Sciatic nerve (tissue), 2 donors: ENCODE measurements around the gene CDCA4. TPM values are rescaled to one million over a fixed set of nuclear protein-coding genes. Genes with fewer than 3 reads are reported as not detected.
"Not testable (repeated sequence)": the region's sequence is repeated elsewhere in the genome, so short reads cannot be mapped to it uniquely, and the experiment has no call there.

Experiments used
- ATAC-seq: fragments of 200-7000 bp; cut with Tn5 transposase; one replicate; pipeline ENCODE4 v1.9.1; 2020; ENCODE audit warnings: mild to moderate bottlenecking, moderate library complexity
- DNase-seq: peaks from one replicate; pipeline ENCODE4 v3.0.0-alpha.2; 2020; ENCODE audit warnings: low spot score
- intact Hi-C: fragments of 100-400 bp; cut with DNase I; formaldehyde crosslinking; loops from one replicate; pipeline ENCODE4 v1.14.2; 2022
- total RNA-seq: library from RNA; stranded (reverse); fragmentation: NEBNext Ultra II Directional; extraction: Animal tissue kit (Norgen Biotek cat#: 25700); gene quantifications from one replicate; pipeline ENCODE4 v1.2.1, GENCODE V29; 2021
- donor health status: DM: no; HTN: no; CAD: no.
- donor health status: DM: no; HTN: no; CAD: no.

Gene CDCA4
- total RNA-seq: 5.5 TPM

- peak; percentile 98 for ATAC-seq
- DNase-seq: peak; percentile 97
- intact Hi-C loops: loop anchor here (2.0 kb wide), 1 partner anchor 42 kb away; the partner anchor contains the start of gene AHNAK2
Observed at GRCh38 chr14:105020815-105021655, at the start of gene CDCA4. CDCA4 (minus strand) TSS chr14:105021083; CDS start chr14:105011929, 9,154 bp downstream.

DNA sequence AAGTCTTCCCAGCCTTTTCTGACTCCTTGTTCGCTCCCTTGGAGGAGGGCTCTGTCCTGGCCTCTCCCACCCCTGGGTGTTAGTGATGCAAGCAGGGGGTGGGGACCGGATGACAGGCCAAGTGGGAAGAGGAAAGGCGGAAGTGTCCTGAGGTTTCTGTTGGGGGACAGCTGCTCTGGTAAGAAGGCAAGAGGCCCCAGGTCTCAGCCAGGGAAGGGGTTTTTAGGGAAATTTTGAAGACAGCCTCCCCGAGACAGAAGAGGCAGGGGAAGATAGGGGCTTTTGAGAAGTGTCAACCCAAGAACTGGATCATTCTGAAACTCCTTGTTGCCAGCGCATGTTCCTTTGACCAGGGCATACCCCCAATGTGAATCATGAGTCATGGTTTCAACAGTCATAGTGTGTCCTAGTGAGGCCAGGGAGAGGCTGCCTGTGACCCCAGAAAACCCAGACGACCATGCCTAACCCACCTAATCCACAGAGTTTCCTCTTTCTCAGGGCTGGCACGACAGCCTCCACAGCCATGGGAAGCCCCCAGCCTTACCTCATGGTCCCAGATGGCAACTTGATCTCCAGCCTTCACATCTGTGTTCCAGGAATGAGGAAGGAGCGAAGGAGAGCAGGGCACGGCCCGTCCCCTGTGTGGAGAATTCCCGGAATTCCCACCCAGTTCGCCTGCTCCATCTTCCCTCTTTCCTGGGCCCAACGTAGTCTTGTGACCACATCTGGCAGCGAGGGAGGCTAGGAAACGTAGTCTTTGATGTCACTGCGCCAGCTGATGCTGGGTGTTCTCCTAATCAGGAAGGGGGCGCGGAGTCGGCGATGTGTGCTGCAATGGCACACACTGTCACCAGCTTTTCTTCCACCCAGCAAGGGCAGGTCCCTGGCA lies 49.2 kb upstream of the CDCA4 start:
- intact Hi-C loops: no loop called here
- peak; percentile 64 for DNase-seq
- ATAC-seq: peak; percentile 43

DNA sequence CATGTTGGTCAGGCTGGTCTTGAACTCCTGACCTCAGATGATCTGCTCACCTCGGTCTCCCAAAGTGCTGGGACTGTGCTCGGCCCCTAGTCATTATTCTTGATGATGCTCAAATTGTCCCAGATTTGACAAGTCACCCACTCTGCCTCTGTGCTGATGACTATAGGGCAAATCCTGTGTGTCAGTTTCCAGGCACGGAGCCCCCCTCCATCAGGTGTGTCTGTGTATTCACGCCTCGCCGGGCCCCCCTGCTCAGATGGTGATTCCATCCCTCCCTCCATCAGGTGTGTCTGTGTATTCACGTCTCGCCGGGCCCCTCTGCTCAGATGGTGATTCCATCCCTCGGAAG lies 48.6 kb upstream of the CDCA4 start:
- intact Hi-C loops: no loop called here
- ATAC-seq (no peak), DNase-seq (peak; percentile 54)

DNA sequence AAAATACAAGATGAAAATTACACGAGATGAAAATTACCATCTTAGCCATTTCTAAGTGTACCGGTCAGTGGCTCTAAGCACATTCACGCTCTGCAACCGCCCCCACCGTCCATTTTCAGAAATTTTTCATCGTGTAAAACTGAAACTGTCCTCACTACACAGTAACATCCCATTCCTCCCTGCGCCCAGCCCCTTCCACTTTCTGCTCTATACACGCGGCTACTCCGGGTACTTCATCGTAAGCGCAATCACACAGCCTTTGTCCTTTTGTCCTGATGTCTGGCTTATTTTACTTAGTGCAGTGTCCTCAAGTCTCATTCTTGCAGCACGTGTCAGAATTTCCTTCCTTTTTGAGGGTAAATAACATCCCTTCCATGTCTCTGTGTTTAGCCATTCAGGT lies 47.9 kb upstream of the CDCA4 start:
- intact Hi-C loops: no loop called here
- ATAC-seq: no peak
- DNase-seq: no peak

- ATAC-seq: no peak
- no peak for DNase-seq
- intact Hi-C loops: no loop called here
Observed at GRCh38 chr14:105067969-105068301, 47.1 kb upstream of the CDCA4 start.

DNA sequence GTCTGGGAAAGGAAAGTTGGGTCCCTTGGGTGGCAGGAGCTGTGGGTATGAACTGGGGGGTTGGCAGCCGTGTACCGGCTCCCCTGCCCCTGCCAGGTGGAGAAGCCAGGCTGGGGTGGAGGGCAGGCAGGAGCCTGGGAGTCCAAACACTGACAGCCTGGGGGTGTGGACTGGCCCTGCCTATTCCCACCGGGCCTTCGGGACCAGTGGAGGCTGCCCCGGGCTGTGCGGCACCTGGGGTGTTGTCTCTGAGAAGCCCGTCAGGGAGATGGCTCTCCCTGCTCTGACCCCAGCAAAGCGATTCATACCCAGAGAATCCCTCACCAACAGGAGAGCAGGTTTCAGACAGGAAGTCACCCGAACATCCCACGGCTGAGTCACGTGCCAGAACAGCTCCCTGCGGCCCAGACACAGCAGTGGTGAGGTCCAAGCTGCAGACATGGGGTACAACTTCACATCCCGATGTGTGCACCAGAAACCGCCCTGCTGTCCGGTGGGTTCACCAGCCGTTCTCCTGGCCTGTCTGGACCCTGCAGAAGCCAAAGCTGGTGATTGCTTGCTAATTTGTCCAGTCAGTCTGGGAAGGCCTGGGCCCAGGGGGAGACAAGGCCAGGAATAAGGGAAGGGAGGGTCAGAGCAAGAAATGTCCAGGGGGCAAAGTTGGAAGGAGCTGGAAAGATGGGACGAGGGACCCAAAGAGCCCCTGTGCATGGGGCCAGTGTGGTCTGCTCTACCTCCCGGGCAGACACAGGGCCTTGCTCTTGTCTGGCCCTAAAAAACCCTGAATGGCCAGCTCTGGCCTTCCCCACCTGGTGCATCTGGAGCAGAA lies 46.5 kb upstream of the CDCA4 start:
- ATAC-seq (no peak), DNase-seq (no peak)
- intact Hi-C loops: no loop called here

GRCh38 chr14:105066240-105067071 lies 45.6 kb upstream of the CDCA4 start:
- ATAC-seq (no peak), DNase-seq (no peak)
- intact Hi-C loops: no loop called here

GRCh38 chr14:105065280-105066228 lies 44.7 kb upstream of the CDCA4 start, which contains the start of gene GPR132:
GPR132 (minus strand) TSS chr14:105065430; CDS start chr14:105055420, 10,010 bp downstream.
- DNase-seq (peak; percentile 63), ATAC-seq (peak; percentile 55)
- intact Hi-C loops: no loop called here

DNA sequence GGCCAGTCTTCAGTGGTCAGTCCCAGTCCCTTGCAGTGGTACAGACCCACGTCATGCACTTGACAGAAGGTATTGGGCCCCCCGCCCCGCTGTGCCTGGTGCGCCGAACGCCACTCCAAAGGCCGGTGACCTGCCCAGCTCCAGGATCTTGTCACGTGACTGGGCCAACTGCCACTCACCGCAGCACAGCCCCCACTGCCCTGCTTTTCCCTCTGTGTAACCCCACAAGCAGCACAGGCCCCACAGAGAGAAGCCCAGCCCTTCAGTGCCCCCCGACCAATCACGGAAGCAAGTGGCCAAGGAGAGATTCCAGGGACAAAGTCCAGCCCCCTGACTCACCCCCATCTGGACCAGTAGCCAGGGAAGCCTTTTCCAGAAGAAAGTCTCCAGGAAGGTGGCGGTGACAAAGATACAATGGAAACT lies 43.8 kb upstream of the CDCA4 start:
- DNase-seq (peak; percentile 62), ATAC-seq (peak; percentile 30)
- intact Hi-C loops: no loop called here

DNA sequence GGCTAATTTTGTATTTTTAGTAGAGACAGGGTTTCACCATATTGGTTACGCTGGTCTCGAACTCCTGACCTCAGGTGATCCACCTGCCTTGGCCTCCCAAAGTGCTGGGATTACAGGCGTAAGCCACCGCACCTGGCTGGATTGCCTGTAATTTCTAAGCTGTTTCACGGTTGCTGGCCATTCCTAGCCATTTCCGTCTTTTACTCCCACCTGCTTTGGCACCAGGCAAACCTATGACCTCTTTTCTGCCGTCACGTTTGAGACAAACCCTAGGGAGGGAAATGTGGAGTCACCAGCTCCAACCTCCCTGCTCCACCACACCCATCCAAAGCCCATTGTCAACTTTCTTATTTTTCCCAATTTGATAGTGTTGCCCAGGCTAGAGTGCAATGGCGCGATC lies 43.1 kb upstream of the CDCA4 start:
- DNase-seq (no peak), ATAC-seq (no peak)
- intact Hi-C loops: no loop called here

DNA sequence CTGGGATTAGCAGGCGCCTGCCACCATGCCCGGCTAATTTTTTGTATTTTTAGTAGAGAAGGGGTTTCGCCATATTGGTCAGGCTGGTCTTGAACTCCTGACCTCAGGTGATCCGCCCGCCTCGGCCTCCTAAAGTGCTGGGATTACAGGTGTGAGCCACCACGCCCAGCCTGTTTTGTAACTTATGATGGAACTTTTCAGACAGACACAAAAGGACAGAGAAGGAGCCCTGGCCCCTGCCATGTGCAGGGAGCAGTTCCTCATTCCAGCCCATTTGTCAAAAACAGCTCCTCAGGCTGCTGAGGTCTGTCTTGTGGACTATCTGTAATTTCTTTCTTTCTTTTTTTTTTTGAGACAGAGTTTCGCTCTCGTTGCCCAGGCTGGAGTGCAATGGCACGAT lies 42.6 kb upstream of the CDCA4 start:
- DNase-seq, ATAC-seq, intact Hi-C loops: not testable (repeated sequence)

DNA sequence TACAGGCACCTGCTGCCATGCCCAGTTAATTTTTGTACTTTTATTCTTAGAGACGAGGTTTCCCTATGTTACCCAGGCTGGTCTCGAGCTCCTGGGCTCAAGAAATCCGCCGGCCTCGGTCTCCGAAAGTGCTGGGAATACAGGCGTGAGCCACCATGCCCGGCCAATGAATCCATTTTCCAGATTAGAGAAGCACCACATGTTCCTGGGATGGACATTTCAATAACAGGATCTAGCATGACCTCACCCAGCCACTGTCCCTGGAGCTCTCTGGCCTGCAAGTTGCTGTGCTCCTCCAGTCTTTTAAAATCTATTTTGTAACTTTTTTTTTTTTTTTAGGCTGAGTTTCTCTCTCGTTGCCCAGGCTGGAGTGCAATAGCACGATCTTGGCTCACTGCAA lies 42.2 kb upstream of the CDCA4 start:
- no peak for ATAC-seq
- intact Hi-C loops: no loop called here

GRCh38 chr14:105062048-105062433 lies 41.2 kb upstream of the CDCA4 start:
- ATAC-seq: no peak
- intact Hi-C loops: no loop called here
- no peak for DNase-seq

More for the DNA sequence above, 42.2 kb upstream of the CDCA4 start:
- DNase-seq: no peak

DNA sequence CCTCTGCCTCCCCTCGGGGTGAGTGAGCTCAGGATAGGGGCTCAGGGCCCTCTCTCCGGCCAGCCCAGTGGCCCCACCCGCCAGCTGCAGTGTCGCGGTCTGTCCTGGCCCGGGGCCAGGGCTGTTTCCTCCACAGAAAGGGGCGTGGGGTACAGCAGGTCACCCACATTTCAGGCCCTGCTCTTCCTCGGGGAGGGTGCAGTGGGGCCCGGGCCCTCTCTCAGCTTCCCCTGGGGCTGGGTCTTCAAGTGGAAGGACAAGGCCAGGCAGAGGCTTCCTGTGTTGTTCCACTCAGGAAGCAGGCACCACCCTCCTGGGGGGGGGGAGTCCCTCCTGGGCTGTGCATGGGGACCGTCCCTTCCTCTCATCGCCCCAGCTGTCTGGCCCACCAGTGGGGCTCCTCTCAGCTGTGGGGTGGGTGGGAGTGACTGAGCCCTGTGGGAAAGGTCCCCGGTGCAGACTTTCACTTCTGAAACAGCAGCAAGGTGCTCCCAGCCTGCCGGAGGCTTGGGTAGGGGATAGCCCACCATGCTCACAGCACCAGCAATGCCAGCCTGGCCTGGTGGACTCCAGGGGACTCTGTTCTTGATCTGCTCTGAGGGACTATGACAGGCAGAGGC lies 40.7 kb upstream of the CDCA4 start:
- peak; percentile 62 for DNase-seq
- intact Hi-C loops: no loop called here
- peak; percentile 25 for ATAC-seq

GRCh38 chr14:105060751-105061427 lies 40.0 kb upstream of the CDCA4 start:
- DNase-seq: peak; percentile 66
- intact Hi-C loops: no loop called here
- ATAC-seq: peak; percentile 46

- DNase-seq: no peak
- intact Hi-C loops: loop anchor here (10.0 kb wide), 1 partner anchor 1065 kb away; no protein-coding TSS in a partner anchor
- ATAC-seq: no peak
Observed at GRCh38 chr14:105059925-105060565, 39.2 kb upstream of the CDCA4 start.
